Measurements from ENCODE around the gene HAUS6. TPM values are rescaled to one million over a fixed set of nuclear protein-coding genes. Genes with fewer than 3 reads are reported as not detected.
"Not testable (repeated sequence)": the region's sequence is repeated elsewhere in the genome, so short reads cannot be mapped to it uniquely, and the experiment has no call there.

The HAUS6 gene
- total and polyA plus RNA-seq, 11 donors: 1.7 to 8.8 (median 5.9) TPM

GRCh38 chr9:19114680-19115270 is 12.1 kb upstream of the HAUS6 start:
- ATAC-seq (no peak), DNase-seq (no peak)
- Histone ChIP-seq H3K9me3 (no peaks in the 10 kb centered on the region), H3K27me3 (no peaks in the 10 kb centered on the region), H3K36me3 (peaks cover 0 to 75% (median 59%) of the 10 kb centered on the region in 9 donors), H3K27ac (peak overlapping the region in 1 of 12 donors; percentile 23), H3K4me1 (peaks cover 0 to 33% (median 7%) of the 10 kb centered on the region in 12 donors), H3K4me3 (no peak overlapping the region)
- intact Hi-C loops (cut with DNase I): no loop called here
- TF ChIP-seq CTCF (IDR thresholded peaks at IDR 0.05) (no peak), POLR2A (IDR thresholded peaks at IDR 0.05) (no peak)
- 91 to 97% (median 96%) methylated on average over 3 of the region's 3 CpGs for WGBS, 4 donors

- Histone ChIP-seq H3K4me3 (no peak overlapping the region), H3K36me3 (peaks cover 0 to 69% (median 54%) of the 10 kb centered on the region in 9 donors), H3K4me1 (peaks cover 0 to 26% (median 7%) of the 10 kb centered on the region in 12 donors), H3K27ac (no peak overlapping the region), H3K27me3 (no peaks in the 10 kb centered on the region), H3K9me3 (no peaks in the 10 kb centered on the region)
- DNase-seq: no peak
- no peak for ATAC-seq
- intact Hi-C loops (cut with DNase I): no loop called here
- 90 to 95% (median 94%) methylated on average over 12 of the region's 12 CpGs for WGBS, 4 donors
- TF ChIP-seq CTCF (IDR thresholded peaks at IDR 0.05) (no peak), POLR2A (IDR thresholded peaks at IDR 0.05) (no peak)
These were observed 11.4 kb upstream of the HAUS6 start for GRCh38 chr9:19113964-19114679.

- DNase-seq; ATAC-seq; H3K4me3 ChIP-seq; H3K27ac ChIP-seq; H3K27me3 ChIP-seq; intact Hi-C loops (cut with DNase I); H3K9me3 ChIP-seq: not testable (repeated sequence)
- Histone ChIP-seq H3K4me1 (peaks cover 0 to 21% (median 7%) of the 10 kb centered on the region in 12 donors), H3K36me3 (peaks cover 0 to 59% (median 48%) of the 10 kb centered on the region in 9 donors)
- 94 to 98% (median 97%) methylated on average over 7 of the region's 7 CpGs for WGBS, 4 donors
These were observed 10.4 kb upstream of the HAUS6 start for GRCh38 chr9:19113064-19113611.

GRCh38 chr9:19108038-19108437 is 5.3 kb upstream of the HAUS6 start:
- Histone ChIP-seq H3K27ac (no peak overlapping the region), H3K9me3 (no peaks in the 10 kb centered on the region), H3K4me3 (no peak overlapping the region), H3K36me3 (peaks cover 0 to 16% (median 9%) of the 10 kb centered on the region in 9 donors), H3K27me3 (no peaks in the 10 kb centered on the region), H3K4me1 (peaks cover 0 to 4% (median 0%) of the 10 kb centered on the region in 12 donors)
- no peak for ATAC-seq
- TF ChIP-seq POLR2A (IDR thresholded peaks at IDR 0.05) (no peak), CTCF (IDR thresholded peaks at IDR 0.05) (no peak)
- intact Hi-C loops (cut with DNase I): loop anchor here in 2 of 10 donors (1.0 to 10.0 kb wide), 3 partner anchors 13 to 277 kb away; partner anchors contain the start of gene RPS6 (in 1 of the 2)
- DNase-seq: no peak
